Frontal cortex (tissue), 4 donors: ENCODE results near the gene DPH2. TPM values are rescaled to one million over a fixed set of nuclear protein-coding genes. Genes with fewer than 3 reads are reported as not detected.

ENCODE experiments used
- DNase-seq, 2 donors: peaks; one replicate each; pipeline ENCODE4 v3.0.0; 2012; ENCODE audit warnings: low spot score in 2 of 2
- FAIRE-seq: peaks from 2 replicates; lab custom pipeline; 2012; peaks lifted over from hg19 to GRCh38; lab: Jason Lieb, UNC
- total RNA-seq: library from RNA; depleted of rRNA; stranded (reverse); fragments of >200 nt; gene quantifications from one replicate; pipeline ENCODE4 v1.2.3, GENCODE V29; 2014
- donor health status: control.
- donor health status: control.
- donor health status: control.

Gene DPH2
- total RNA-seq, 1 donor from 2014 or later: 12.2 TPM

- FAIRE-seq (no peak), DNase-seq (no peak)
Measured at GRCh38 chr1:43938892-43939587, 30.8 kb upstream of the DPH2 start.

DNA sequence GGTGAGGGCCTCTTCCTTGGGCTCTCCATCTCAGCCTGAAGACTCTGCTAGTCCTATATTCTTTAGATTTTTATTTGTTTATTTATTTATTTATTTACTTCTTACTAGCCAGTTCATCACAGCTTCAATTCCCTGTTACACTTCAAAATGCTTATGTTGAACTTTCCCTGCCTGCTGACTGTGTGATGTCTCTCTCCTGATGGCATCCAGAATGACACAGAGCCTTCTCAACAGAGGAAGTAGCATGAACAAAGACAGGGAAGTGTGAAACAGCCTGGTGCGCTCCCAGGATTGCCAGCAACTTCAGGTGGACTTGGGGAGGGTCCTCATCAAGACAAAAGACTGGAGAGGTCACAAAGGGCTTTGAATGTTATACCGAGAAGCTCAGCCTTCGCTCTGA, 27.4 kb upstream of the DPH2 start:
- DNase-seq (no peak), FAIRE-seq (no peak)

DNA sequence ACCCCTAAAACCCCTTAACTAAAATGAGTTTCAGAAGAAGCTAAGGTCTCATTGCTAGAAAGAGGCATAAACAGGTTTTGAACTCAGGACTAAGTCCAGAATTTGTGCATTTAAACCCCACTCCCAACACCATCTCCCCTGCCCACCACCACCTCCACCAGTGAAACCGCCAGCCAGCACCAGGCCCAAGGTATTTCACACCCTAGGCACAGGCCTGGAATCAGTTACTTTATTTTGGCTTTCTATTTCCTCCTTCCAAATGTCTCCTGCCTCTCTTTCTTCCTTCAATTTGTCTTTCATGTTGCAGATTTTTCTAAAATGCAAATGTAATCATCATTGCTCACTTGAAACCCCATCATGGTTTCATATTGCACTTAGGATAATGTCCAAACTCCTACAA, 24.9 kb upstream of the DPH2 start:
- no peak for FAIRE-seq
- DNase-seq: no peak

DNA sequence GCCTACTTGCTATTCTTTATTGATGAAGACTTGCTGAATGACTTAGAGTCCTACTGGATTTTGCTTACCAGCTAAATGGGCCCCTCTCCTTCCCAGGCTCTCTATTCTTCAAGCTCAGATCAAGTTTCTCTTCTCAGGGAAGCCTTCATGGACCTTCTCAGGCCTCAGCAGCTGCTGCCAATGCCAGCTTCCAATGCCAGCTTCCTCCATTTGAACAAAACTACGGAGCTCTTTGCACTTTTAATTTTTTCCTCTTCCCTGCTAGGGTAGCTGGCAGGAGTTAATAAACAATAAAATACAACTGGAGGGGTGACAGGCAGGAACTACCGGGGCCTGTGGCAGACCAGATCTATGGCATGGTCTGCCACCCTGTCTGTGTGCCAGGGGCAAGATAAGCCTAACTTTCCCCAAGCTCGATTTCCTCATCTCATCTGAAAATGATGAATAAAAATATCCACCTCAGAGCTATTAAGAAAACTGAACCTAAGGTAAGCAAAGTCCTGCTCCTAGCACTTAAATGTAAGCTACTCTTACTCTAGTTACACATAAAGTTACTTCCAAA, 24.1 kb upstream of the DPH2 start:
- no peak for FAIRE-seq
- DNase-seq: no peak

GRCh38 chr1:43946236-43947060, 23.4 kb upstream of the DPH2 start, which contains the start of gene IPO13:
Gene IPO13, plus strand, starts transcription at chr1:43946950. Its CDS starts 651 bp downstream, at chr1:43947601.
- FAIRE-seq (no peak), DNase-seq (peak; percentile 97 to 99)

GRCh38 chr1:43947061-43947873, 22.5 kb upstream of the DPH2 start:
- DNase-seq (no peak), FAIRE-seq (no peak)

DNA sequence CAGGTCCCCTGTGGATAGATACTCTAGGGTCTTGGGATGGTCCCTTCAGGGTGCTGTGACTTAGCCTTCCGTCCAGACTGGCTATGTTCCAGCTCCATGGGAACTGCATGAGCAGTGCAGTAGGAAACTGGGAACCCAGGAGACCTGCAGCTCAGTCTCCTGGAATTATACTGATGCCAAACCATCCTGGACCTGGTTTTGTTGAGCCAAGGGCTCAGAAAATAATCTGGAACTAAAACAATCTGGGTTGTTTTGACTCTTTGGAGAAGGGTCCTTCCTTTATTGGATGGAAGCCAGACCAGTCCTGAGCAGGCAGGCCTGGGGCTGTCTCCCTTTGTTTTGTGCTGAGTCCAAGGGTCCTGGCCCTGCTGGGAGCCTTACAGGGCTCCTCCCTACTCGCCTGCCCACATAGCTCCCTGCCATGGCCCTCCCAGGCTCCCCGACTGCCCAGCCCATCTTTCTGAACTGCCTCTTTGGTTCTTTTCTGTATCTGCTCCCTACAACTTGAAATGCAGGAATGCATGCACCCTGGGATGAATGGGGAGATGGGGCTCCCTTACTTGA, 21.9 kb upstream of the DPH2 start:
- no peak for FAIRE-seq
- DNase-seq: no peak

- no peak for FAIRE-seq
- DNase-seq: no peak
Measured at GRCh38 chr1:43949678-43950077, 20.1 kb upstream of the DPH2 start.

DNA sequence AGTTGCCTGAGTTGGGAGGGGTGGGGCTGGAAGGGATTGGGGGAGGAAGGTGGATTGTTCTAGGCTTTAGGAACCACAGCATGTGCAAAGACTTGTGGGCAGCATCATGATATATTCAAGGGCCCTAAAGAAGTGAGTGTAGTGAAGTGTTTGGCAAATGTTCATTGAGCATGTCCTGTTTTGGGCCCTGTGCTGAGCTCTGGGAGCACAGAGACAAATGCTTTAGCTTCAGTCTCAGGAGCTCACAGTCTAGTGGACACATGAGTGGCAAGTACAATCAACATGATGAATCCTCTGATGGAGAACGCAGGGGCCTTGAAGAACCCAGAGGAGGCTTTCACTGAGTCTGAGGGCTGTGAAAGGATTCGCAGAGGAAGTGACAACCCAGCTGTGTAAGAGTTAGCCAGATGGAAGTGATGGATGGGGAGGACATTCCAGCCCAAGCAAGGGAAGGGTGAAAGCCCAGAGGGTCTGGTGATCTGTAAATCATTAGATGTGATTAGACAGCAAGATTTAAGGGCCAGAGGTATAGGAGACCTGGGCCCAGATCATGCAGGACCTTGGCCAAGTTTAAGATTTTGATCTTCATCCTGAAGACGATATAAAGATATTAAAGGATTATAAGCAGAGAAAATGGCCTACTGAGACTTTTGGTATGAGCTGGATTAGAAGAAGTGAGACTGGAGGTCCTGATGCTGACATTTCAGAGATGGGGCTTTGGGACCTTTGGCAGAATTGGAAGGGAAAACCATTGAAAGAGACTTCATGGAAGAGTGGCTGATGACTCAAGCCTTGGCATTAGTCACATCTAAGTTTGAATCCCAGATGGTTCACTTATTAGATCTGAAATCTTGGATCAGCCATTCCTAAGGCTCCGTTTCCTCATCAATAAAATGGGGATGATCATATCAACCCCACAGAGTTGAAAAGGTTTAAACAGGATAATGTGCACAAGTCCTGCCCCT, 18.5 kb upstream of the DPH2 start:
- no peak for FAIRE-seq

DNA sequence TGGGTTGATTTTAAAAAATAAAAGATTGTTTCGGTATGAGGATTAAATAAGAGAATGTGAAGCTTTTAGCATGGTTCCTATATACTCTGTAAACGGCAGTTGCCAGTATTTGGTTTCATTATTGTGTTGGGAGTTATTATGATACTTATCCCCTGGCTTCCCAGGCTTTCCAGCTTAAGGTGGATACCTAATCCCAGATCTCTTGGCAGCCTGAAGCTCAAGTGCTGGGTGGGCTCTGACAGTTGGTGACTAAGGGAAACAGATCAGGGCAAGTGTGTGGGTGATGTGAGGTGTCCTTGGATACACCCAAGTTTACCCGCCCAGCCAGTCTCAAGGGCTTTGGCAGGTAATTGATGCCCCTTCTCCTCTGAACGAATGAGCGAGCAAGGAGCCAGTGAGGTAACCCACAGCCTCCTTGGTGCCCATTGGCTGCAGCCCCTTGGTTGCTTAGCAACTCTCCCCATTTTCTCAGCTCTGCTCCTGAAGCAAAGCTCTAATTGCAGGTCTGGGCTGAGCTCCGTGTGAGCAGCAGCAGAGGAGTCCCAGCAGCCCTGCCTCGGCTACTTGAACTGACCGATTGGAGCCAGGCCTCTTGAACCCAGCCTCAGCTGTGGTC, 17.0 kb upstream of the DPH2 start:
- DNase-seq (no peak), FAIRE-seq (no peak)

More for the DNA sequence above, 18.5 kb upstream of the DPH2 start:
- no peak for DNase-seq

GRCh38 chr1:43953361-43953760, 16.4 kb upstream of the DPH2 start:
- DNase-seq: no peak
- FAIRE-seq: no peak

GRCh38 chr1:43954036-43954435, 15.8 kb upstream of the DPH2 start:
- FAIRE-seq (no peak), DNase-seq (peak in 1 of 2 donors; percentile 49)

- no peak for DNase-seq
- no peak for FAIRE-seq
Measured at GRCh38 chr1:43956234-43956633, 13.6 kb upstream of the DPH2 start.

- DNase-seq: no peak
- FAIRE-seq: no peak
Measured at GRCh38 chr1:43957407-43958040, 12.3 kb upstream of the DPH2 start.

DNA sequence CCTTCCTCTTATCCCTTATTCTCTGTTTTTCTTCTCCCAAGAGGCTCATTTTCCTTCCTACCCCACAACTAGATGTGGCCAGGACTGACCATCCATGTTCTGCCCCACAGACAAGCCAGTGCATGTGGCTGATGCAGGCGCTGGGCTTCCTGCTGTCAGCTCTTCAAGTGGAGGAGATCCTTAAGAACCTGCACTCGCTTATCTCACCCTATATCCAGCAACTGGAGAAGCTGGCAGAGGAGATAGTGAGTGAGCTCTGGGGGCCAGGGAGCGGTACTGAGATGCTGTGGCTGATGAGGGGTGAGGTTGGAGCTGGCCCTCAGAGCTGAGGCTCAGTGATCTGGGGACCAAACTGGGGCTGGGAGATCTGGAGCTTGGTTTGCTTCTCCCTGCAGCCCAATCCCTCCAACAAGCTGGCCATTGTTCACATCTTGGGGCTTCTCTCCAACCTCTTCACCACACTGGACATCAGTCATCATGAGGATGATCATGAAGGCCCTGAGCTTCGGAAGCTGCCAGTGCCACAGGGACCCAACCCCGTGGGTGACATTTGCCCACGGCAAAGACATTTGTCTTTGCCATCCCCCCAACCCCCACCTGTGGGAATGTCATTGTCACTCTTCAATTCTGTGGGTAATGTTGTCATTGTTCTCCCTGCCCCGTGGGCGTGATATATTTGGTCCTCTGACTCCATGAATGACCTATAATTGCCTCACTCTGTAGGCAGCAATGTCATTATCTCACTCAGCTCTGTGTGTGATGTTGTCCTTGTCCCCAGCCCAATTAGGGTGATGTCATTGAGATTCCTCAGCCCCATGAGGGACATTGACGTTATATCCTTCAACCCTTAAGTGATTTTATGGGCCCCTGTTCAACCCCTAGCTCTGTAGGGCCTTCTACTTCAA, 11.2 kb upstream of the DPH2 start:
- no peak for FAIRE-seq
- no peak for DNase-seq

- no peak for FAIRE-seq
- no peak for DNase-seq
Measured at GRCh38 chr1:43960798-43961197, 9.0 kb upstream of the DPH2 start.

GRCh38 chr1:43961692-43962091, 8.1 kb upstream of the DPH2 start:
- no peak for DNase-seq
- no peak for FAIRE-seq
